Measurements from ENCODE around the gene CP.

The CP gene

DNA sequence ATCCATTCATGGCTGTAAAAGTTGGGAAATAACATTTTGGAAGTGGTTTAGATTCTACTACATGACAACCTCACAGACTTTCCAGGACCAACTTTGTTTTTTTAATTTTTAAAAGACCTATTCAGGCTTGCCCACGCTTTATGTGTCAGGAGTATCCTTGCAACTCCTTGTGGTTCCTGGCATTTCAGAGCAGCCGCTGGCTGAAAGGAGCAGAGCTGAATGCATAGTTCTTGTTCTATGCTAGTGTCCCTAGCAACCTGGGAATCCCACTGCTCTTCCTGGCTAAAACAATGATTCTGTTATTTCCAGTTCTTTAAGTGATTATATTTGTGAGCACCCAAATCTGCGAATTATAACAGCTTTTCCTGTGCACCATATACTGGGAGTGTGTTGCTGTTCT, 34.9 kb downstream of the CP start:
- DNase-seq (ENCODE audit: low read depth in 1 of 2, low spot score in 1 of 2) = no peak

DNA sequence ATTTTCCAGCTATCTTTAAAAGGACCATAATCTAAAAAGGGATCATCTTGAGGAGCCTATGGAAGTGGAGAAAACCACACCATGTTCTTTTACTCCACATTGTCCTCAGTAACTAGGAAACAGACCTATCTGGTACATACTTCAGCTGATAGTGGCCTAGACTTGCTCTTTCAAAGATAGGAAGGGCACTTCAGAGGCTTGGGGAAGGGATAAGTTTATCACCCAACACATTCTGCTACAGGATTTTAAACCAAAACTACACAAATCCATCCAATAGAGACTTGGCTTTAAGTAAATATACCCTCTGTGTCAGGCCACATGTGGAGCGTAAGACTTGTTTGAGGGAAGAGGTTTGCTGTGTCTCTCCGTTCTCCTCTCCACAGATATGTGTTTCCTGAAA, 35.4 kb downstream of the CP start:
- DNase-seq (ENCODE audit: low read depth in 1 of 2, low spot score in 1 of 2) = no peak

DNA sequence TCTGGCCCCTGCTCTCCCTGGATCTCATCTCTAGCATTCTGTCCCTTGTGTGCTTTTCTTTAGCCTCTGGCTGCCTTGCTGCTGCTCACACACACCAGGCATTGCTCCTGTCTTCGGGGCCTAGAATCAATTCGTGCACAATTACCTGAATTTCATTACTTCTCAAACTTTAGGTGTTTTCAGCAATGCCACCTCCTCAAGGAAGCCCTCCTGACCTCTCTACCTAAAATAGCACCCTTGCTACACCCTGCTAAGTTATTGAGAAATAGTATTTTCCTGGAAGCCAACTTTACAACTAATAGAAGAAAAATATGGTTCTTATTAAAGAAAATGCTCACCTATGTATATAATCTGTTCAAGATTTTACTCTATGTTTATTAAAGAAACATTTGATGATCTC, 40.4 kb downstream of the CP start:
- no peak for DNase-seq (ENCODE audit: low read depth in 1 of 2, low spot score in 1 of 2)

DNA sequence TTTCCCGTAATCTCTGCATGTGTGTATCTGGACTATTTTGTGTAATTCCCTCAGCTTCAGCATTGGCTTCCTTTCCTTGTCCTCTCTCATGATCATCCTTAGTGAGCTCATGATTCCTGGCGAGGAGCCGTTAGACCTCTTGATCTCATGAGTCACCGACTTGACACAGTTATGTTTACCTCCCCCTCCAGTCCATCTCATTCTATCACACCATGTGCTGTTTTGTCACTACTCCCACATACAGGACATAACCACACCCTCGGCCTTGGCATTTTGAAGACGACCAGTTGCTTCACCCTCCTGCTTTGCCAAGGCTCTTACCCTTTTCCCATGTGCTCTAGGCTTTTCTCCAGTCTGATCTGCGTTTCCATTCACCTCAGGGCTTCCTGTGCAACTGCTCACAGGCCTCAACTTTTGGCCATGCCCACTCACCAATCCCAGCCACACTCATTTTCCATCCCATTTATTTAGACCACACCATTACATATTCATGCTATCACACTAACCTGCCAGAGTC, 41.5 kb downstream of the CP start:
- DNase-seq (ENCODE audit: low read depth in 1 of 2, low spot score in 1 of 2) = no peak

DNA sequence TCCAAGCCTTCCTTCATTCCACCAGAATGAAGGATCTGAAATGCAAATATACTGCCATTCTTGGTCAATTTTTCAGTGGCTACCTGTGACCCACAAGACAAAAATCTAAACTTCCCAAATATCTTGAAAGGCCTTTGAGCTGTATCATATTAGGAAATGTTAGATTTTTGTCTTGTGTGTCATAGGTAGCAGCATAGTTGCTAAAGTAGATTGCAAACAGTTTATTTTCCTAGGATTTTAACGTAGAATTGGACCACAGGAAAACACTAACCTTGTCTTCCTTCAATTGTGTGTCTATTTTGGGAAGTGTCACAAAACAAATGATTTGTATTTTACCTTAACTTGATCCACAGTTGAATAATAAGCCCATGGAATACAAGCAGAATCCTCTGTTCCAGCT, 42.4 kb downstream of the CP start:
- no peak for DNase-seq (ENCODE audit: low read depth in 1 of 2, low spot score in 1 of 2)

DNA sequence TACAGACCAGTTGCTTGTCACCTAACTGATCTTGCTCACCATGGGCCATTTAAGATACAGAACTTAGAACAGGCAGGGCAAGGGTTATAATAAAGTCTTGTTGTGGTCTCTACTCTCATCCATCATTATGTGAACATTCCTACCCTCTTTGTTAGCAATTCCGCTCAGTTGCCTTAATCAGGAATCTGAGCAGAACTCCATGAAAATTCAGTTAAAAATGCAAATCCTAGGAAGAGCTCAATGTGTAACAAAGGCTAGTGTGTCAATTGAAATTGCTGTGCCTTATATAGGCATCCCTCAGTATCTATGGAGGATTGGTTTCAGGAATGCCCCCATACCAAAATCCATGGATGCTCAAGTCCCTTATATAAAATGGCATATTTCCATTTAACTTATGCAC, 44.5 kb downstream of the CP start:
- no peak for DNase-seq (ENCODE audit: low read depth in 1 of 2, low spot score in 1 of 2)

DNA sequence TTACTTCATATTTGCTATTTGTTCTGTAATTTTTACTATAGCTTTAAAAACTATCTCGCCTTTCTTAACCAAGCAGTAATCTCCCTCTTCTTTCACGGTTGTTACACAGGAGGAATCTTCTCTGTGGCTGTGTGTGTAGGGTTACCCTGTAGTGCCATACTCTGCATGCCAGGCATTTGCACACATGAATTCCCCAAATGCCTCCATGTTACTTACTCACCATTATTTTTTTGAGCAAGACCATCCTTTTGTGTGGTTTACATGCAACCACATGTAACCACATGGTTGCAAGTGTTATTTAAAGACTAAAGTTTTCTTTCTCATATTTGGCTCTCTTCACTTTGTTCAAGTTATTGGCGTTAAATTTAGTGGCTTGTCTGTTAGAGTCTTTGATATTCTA, 46.7 kb downstream of the CP start:
- DNase-seq (ENCODE audit: low read depth in 1 of 2, low spot score in 1 of 2) = no peak

DNA sequence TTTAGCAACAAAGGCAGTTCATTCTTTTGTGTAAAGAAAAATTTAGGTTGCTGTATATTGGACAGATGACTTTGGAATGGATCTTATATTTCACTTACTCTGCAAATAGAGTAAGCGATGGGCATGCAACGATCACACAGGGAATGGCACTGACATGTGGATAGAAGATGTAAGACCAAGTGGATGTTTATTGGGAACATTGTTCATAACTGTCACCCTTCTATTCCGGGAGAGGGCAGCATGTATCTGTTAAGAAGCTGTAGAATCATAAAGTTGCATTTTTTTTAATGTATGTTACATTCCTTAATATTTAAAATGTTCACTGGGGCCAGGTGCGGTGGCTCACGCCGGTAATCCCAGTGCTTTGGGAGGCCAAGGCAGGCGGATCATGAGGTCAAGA, 51.0 kb downstream of the CP start:
- DNase-seq (ENCODE audit: low read depth in 1 of 2, low spot score in 1 of 2) = no peak

DNA sequence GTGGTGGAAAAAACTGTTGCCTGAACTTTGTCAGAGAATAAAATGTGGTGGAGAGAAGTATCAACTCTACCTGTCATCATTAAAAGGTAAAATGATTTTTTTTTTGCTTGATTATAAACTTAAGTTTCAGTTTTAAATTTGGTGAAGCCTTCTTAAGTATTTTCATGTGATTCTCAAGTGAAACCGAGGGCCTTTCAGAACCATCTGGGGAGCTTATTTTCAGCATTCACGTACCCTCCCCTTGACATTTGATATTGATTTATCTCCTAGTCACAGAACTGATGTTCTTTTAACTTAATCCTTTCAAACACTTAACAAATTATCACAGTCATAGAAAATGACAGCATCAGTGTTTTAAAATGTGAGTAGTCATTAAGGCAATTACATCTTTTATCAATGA, 53.7 kb downstream of the CP start:
- DNase-seq (ENCODE audit: low read depth in 1 of 2, low spot score in 1 of 2) = no peak

DNA sequence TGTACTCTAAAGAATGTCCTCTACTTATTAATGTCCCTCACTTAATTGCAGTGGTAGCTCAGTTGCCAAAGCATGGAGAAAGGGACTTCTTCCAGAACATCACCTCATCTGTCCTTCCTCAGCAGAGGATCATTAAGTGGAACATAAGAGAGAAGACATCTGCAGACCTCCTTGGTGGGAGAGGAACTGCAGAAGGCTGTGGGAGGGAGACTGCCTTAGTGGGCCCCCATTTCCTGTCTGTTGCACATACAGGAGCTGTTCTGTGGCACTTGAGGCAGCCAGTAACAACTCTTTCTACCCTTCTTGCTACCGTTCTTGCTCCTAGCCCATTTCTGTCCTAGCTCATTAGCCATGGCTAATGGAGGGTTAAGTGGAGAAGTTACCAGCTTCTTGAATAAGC, 58.6 kb downstream of the CP start:
- no peak for DNase-seq (ENCODE audit: low read depth in 1 of 2, low spot score in 1 of 2)

DNA sequence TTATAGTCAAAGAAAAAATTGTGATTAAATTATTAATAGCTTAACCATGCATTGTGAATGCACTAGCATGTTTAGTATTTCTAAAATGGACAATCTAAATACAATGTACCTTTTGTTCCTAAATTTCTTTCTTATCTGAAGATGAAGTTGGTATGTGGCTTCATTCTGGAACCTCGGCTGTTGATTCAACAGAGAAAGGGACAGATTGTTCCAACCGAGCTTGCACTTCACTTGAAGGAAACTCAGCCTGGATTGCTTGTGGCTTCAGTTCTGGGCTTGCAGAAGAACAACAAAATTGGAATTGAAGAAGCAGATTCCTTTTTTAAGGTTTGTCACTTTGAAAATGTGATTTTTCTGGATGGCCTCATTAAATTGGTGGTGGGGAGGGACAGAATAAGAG, 59.6 kb downstream of the CP start:
- DNase-seq (ENCODE audit: low read depth in 1 of 2, low spot score in 1 of 2) = no peak

DNA sequence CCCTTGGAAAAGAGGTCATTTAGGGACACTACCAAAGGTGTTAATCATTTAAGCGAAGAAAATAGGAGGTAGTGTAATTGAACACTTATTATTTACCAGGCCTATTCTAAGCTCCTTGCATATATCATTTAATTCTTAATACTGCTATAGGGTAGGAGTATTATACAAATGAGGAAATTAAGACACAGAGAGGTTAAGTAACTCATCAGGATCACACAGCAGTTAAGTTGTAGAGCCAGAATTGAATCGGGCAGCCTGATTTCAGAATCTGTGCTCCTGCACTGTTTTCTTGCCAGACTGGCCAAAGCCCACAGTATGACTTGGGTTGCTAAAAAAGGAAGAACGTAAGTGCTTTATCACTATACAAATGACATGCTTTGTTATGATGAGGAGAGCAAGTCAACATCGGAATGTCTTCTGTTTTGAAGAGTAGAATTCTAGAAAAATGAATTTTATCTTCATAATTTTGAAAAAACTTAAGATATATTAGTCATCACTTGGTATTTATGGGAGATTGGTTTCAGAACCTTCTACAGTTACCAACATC, 60.8 kb downstream of the CP start:
- DNase-seq (ENCODE audit: low read depth in 1 of 2, low spot score in 1 of 2) = no peak

DNA sequence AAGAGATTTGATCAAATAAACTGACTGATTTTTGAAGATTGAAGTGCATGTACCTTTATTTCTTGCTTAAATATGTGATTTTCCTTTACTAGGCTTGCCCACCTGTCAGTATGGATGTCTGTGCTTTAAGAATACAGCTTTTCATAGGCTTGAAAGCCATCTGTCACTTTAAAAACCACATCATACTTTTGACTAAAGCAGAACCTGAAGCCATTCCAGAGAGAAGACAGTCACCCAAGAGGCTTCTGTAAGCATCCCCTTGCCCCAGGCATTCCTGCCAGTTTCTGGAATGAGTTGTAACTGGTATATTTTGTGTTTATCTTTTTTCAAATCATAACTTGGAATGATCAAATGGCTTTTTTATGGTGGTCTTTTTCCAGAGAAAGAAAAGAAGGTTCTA, 68.2 kb downstream of the CP start:
- DNase-seq (ENCODE audit: low read depth in 1 of 2, low spot score in 1 of 2) = no peak

DNA sequence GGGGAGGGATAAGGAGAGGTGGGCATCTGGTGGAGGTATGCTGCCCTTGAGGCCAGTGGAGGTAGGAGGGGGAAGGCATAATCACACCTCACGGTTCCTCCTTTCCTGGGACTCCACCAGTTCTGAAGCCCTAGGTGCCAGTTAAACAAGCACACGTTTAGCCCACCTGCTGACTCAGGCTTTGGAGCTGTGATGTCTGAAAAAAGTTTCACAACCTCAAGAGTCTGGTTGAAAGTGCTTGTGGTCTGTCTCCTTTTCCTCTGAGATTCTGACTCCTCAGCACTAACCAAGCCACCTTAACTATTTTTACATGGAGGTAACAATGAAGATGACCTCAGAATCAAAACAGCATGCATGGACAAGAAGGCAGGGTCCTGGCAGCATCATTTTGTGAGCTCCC, 69.2 kb downstream of the CP start:
- no peak for DNase-seq (ENCODE audit: low read depth in 1 of 2, low spot score in 1 of 2)

DNA sequence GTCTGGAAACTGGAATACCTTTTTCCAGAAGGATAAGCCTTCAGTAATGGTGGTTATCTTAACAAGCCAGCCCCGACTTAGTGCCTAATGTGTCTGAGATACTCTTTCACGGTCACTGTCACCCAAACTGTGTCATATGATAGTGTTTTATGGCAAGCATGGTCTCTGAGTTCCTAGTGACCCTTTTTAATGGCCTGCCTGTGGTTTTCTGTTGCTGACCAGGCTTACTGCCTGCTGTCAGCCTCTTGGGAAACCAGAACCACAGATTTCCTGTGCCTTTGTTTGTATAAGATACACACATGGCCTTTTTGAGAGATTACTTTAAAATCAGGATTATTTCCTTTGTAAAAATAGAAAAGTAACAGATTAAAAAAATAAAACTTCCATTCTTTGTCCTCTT, 69.8 kb downstream of the CP start:
- DNase-seq (ENCODE audit: low read depth in 1 of 2, low spot score in 1 of 2) = no peak

DNA sequence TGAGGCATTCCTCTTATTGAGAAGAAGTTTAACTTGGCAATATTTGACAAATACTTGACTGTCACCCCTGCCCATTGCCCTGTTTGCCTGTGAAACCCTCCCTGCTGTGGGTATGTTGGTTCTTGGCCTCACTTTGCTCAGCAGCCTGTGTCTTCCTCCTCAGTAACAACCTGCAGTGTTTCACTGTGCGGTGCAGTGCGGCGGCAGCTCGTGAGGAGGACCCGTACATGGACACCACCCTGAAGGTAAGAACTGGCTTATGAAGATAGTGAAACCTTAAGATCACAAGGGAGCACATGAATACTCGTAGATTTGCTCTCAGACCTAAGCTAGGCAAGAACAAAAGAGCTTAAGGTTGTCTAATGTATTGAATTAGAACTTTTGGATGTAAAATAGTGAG, 71.2 kb downstream of the CP start:
- DNase-seq (ENCODE audit: low read depth in 1 of 2, low spot score in 1 of 2) = no peak

DNA sequence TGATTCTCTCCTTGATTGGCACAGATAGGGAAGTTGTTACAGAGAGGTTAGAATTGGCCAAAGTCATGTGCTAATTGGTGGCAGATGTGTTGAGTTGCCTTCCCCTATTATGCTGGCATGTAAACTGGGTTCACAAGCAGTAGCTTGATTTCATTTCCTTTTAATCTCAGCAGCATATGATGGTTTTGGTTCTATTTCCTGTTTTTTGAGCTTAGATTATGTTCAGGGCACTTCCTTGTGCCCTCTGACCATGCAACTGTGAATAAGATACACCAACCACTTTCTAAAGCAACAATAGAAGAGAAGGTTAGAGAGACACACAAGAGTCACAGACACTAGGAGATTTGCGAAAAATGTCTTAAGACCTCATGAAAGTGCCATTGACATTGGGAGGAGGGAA, 75.7 kb downstream of the CP start:
- no peak for DNase-seq (ENCODE audit: low read depth in 1 of 2, low spot score in 1 of 2)

DNA sequence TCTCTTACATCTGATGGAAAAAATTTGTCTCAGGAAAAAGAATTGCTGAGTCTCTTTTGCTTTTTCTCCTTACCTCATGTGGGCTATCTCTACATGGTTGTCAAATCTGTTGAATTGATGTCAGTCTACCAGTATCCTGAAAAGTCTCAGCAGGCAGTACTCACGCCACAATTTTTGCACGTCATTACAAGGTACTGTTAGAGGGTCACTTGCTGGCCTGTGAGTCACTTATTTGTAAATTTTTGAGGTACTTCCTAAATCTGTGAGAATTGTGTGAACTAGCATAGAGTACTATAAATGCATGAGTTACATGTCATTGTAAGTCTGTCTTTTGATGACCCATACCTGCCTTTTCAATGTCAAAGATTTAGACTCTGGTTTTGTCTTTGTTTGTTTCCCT, 76.3 kb downstream of the CP start:
- DNase-seq (ENCODE audit: low read depth in 1 of 2, low spot score in 1 of 2) = no peak

DNA sequence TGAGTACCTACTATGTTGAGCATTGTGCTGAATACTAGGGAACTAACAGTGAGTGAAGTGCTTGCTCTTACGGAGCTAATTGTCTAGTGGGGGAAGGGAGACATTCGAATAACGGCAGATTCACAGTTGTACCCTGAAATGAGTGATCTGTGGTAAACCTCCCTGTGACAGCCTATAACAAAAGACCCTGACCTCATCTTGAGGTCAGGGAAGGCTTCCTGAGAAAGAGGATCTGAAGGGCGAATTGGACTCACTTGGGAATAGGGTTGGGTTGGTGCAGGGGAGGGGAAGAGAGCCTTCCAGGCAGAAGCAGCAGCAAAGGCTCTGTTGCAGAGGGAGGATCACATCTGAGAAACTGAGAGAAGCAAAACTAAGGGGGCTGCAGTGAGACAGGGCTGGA, 78.9 kb downstream of the CP start:
- no peak for DNase-seq (ENCODE audit: low read depth in 1 of 2, low spot score in 1 of 2)

DNA sequence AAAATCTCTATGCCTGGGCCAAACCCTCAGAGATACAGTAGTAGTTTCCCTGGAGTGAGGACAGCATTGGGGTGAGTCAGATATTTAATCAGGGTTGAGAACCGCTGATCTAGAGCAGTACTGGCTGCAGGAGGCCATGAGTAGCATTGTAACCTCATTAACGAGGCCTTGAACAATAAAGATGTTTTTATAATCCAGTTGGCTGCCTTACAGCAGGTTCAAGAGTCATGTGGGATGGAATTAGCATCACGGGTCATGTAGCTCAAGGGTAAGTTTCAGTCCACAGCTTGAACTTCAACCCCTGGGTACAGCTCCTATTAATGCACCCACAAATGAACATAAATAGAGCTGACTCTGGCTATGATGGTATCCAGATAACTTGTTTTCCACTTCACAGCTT, 87.1 kb downstream of the CP start:
- no peak for DNase-seq (ENCODE audit: low read depth in 1 of 2, low spot score in 1 of 2)

DNA sequence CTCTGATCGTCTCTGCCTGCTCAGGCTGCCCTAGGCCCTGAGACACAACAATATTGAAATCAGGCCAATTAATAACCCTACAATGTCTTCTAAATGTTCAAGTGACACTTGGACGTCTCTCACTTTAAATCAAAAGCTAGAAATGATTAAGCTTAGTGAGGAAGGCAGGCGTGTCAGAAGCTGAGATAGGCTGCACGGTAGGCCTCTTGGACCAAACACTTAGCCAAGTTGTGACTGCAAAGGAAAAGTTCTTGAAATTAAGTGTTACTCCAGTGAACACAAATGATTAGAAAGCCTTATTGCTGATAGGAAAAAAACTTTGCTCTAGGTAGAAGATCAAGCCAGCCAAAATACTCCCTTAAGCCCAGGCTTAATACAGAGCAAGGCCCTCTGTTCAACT, 90.0 kb downstream of the CP start:
- no peak for DNase-seq (ENCODE audit: low read depth in 1 of 2, low spot score in 1 of 2)

DNA sequence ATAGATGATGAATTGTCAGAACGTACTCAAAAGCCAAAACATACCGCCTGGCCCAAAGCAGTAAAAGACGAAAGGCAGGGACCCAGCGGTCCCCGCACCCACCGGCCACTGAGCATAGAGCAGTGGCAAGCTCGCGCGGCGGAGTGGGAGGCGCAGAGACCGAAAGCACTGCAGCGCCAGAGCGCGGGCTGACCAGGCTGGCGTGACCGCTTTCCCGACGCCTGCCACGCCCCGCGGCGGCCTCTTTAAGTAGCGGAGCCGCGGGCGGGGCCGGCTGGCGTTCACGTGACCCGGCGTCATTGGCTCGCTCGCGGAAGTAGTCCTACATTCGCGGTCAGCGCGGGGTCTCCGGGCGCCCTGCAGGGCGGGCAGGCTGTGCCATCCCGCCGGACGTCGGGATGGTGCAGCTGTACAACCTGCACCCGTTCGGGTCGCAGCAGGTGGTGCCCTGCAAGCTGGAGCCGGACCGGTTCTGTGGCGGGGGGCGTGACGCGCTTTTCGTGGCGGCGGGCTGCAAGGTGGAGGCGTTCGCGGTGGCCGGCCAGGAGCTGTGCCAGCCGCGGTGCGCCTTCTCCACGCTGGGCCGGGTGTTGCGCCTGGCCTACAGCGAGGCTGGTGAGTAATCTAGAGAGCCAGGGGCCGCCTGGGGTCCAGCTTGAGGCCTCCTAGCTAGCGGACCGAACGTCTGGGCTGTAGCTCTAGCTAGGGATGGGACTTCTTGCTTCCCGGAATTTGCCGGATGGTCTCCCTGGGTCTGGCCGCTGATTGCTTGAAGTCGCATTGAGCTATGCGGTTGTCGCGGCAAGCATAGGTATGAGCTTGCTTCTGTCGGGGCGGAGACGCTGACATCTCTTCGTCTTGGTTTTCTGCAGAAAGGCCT, 92.1 kb downstream of the CP start, which contains the start of gene HPS3:
Gene HPS3 (plus strand): TSS at position 313 of the 880 bp plus-strand sequence. CDS start 86 bp downstream, at position 399.
- peak; percentile 58 to 64 for DNase-seq (ENCODE audit: low read depth in 1 of 2, low spot score in 1 of 2)

DNA sequence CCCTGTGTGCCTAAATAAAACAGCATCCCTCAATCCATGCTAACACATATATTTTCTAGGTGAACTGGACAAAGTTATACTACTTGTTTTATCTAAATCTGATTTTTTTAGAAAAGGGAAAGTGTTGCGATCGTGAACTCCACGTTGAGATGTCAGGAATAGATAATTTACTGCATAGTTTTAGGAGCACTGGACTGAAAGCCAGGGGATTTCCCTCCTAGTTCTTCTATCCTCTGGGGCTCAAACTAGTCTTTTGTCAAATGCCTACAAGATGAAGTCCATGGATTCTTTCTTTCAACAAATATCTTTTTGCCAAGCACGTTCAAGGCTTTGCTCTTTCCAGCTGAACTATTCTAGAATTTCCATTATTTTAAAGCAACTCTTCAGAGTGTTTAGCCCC, 92.8 kb downstream of the CP start:
- no peak for DNase-seq (ENCODE audit: low read depth in 1 of 2, low spot score in 1 of 2)

Data from stimulated activated CD4-positive, alpha-beta T cell treated with anti-CD3 and anti-CD28 coated beads, Interleukin-15, amount 100 ng/mL, for 1 hour (primary cell).